IMR-90 (cell line): ENCODE results near the gene CKAP2. TPM values are rescaled to one million over a fixed set of nuclear protein-coding genes. Genes with fewer than 3 reads are reported as not detected.

Experiments
- ATAC-seq: fragments of 200-7000 bp; cut with Tn5 transposase; 2 replicates; pipeline ENCODE4 v1.9.1; 2020; ENCODE audit warnings: low read depth, mild to moderate bottlenecking, moderate library complexity
- BruUV-seq: library from RNA; stranded (reverse); fragments of 400-500 nt; replicated peaks from 2 replicates; lab custom pipeline; 2021; lab: Mats Ljungman, UMichigan
- CTCF ChIA-PET: fragments of 300-600 bp; formaldehyde crosslinking; extraction: SDS; loops from one replicate; lab custom pipeline; 2021; ENCODE audit warnings: antibody characterized with exemption; lab: Yijun Ruan, JAX
- POLR2A ChIA-PET: fragments of 300-600 bp; sonication (Branson Sonifier 250); formaldehyde crosslinking; loops from one replicate; lab custom pipeline; 2022; ENCODE audit warnings: antibody characterized with exemption; ENCODE audit not compliant: unreplicated experiment; lab: Charles Lee
- DNase-seq: peaks from one replicate; pipeline ENCODE4 v3.0.0; 2013
- H2AFZ ChIP-seq: replicated peaks from 2 replicates; pipeline ENCODE3; 2013; ENCODE audit warnings: low read length, mild to moderate bottlenecking; ENCODE audit not compliant: poor library complexity
- H2AK5ac ChIP-seq: 2 replicates; pipeline ENCODE4 v1.6.1; 2013; ENCODE audit warnings: low read depth, low read length, inconsistent platforms
- H2AK9ac ChIP-seq: replicated peaks from 2 replicates; pipeline ENCODE3; 2013; ENCODE audit warnings: mild to moderate bottlenecking, low read depth, low read length, moderate library complexity; ENCODE audit not compliant: poor library complexity
- H2BK120ac ChIP-seq: 2 replicates; pipeline ENCODE4 v1.6.1; 2013; ENCODE audit warnings: low read depth, low read length, inconsistent platforms
- H2BK15ac ChIP-seq: 3 replicates; pipeline ENCODE4 v1.6.1; 2013; ENCODE audit warnings: low read depth, low read length, inconsistent platforms
- H2BK20ac ChIP-seq: 2 replicates; pipeline ENCODE4 v1.6.1; 2013; ENCODE audit warnings: low read depth, mild to moderate bottlenecking, inconsistent platforms, low read length, moderate library complexity
- H2BK5ac ChIP-seq: 2 replicates; pipeline ENCODE4 v1.6.1; 2013; ENCODE audit warnings: mild to moderate bottlenecking, low read depth, low read length, inconsistent platforms; ENCODE audit not compliant: poor library complexity, severe bottlenecking
- H3K14ac ChIP-seq: replicated peaks from 2 replicates; pipeline ENCODE4 v1.6.1; 2013; ENCODE audit warnings: low read depth, low read length, inconsistent platforms
- H3K18ac ChIP-seq: 2 replicates; pipeline ENCODE4 v1.6.1; 2013; ENCODE audit warnings: low read depth, low read length, control low read depth
- H3K23ac ChIP-seq: 2 replicates; pipeline ENCODE4 v1.6.1; 2013; ENCODE audit warnings: low read depth, low read length, inconsistent platforms
- H3K27ac ChIP-seq: 2 replicates; pipeline ENCODE4 v1.5.1; 2013; ENCODE audit warnings: mild to moderate bottlenecking, control low read depth, low read length; ENCODE audit not compliant: insufficient read depth
- H3K27me3 ChIP-seq: 2 replicates; pipeline ENCODE4 v1.6.1; 2013; ENCODE audit warnings: low read length; ENCODE audit not compliant: control insufficient read depth, insufficient read depth
- H3K36me3 ChIP-seq: 2 replicates; pipeline ENCODE4 v1.6.1; 2013; ENCODE audit warnings: low read length, mixed read lengths; ENCODE audit not compliant: control insufficient read depth, insufficient read depth
- H3K4ac ChIP-seq: 2 replicates; pipeline ENCODE4 v1.6.1; 2013; ENCODE audit warnings: low read depth, low read length, inconsistent platforms
- H3K4me1 ChIP-seq: 2 replicates; pipeline ENCODE4 v1.6.1; 2013; ENCODE audit warnings: low read length, mixed read lengths; ENCODE audit not compliant: control insufficient read depth, insufficient read depth
- H3K4me2 ChIP-seq: 2 replicates; pipeline ENCODE4 v1.6.1; 2013; ENCODE audit warnings: low read depth, mild to moderate bottlenecking, control low read depth, low read length, moderate library complexity
- H3K4me3 ChIP-seq: 2 replicates; pipeline ENCODE4 v1.5.1; 2013; ENCODE audit warnings: low read depth, mild to moderate bottlenecking, control low read depth, low read length, moderate library complexity; ENCODE audit not compliant: insufficient read depth
- H3K56ac ChIP-seq: 2 replicates; pipeline ENCODE4 v1.6.1; 2013; ENCODE audit warnings: low read length, inconsistent platforms; ENCODE audit not compliant: insufficient read depth; ENCODE audit errors: extremely low read depth
- H3K79me1 ChIP-seq, 2 experiments: 2 replicates each; pipeline ENCODE4 v1.6.1; 2013; ENCODE audit warnings: low read length in 2 of 2, inconsistent platforms in 1 of 2, low read depth in 1 of 2
- H3K9ac ChIP-seq: 2 replicates; pipeline ENCODE4 v1.6.1; 2013; ENCODE audit warnings: low read depth, low read length, control low read depth
- H3K9me1 ChIP-seq: 2 replicates; pipeline ENCODE4 v1.6.1; 2013; ENCODE audit warnings: low read length, inconsistent platforms; ENCODE audit not compliant: insufficient read depth
- H3K9me3 ChIP-seq: 2 replicates; pipeline ENCODE4 v1.6.1; 2013; ENCODE audit warnings: low read length; ENCODE audit not compliant: control insufficient read depth, insufficient read depth
- H4K20me1 ChIP-seq: 2 replicates; pipeline ENCODE4 v1.6.1; 2013; ENCODE audit warnings: low read length, inconsistent platforms; ENCODE audit not compliant: insufficient read depth
- H4K5ac ChIP-seq: 2 replicates; pipeline ENCODE4 v1.6.1; 2013; ENCODE audit warnings: mild to moderate bottlenecking, low read depth, low read length, control low read depth
- H4K8ac ChIP-seq, 2 experiments: 2 replicates each; pipeline ENCODE4 v1.6.1; 2013; ENCODE audit warnings: low read depth in 2 of 2, low read length in 2 of 2, control low read depth in 1 of 2, inconsistent platforms in 1 of 2
- H4K91ac ChIP-seq: 2 replicates; pipeline ENCODE4 v1.6.1; 2013; ENCODE audit warnings: low read depth, low read length, inconsistent platforms; ENCODE audit not compliant: insufficient read depth
- CEBPB ChIP-seq: IDR thresholded peaks from 2 replicates; pipeline ENCODE4 v1.6.1; 2012; ENCODE audit warnings: low read depth, low read length, improper control_type of control experiment
- CHD1 ChIP-seq: IDR thresholded peaks from 2 replicates; pipeline ENCODE4 v1.6.1; 2012; ENCODE audit warnings: low read depth, low read length, improper control_type of control experiment
- FOS ChIP-seq: fragments of 150-350 bp; IDR thresholded peaks from 2 replicates; pipeline ENCODE4 v1.6.1; 2016; ENCODE audit warnings: low read depth, low read length
- MAZ ChIP-seq: IDR thresholded peaks from 2 replicates; pipeline ENCODE4 v1.6.1; 2012; ENCODE audit warnings: low read depth, mild to moderate bottlenecking, low read length, improper control_type of control experiment, moderate library complexity, borderline replicate concordance
- MXI1 ChIP-seq: IDR thresholded peaks from 2 replicates; pipeline ENCODE4 v1.6.1; 2012; ENCODE audit warnings: low read depth, mild to moderate bottlenecking, low read length, moderate library complexity, borderline replicate concordance
- NFE2L2 ChIP-seq: fragments of 150-350 bp; IDR thresholded peaks from 2 replicates; pipeline ENCODE4 v1.6.1; 2016; ENCODE audit warnings: low read depth, mild to moderate bottlenecking, low read length
- RAD21 ChIP-seq: IDR thresholded peaks from 2 replicates; pipeline ENCODE4 v1.6.1; 2012; ENCODE audit warnings: low read length, improper control_type of control experiment
- RCOR1 ChIP-seq: IDR thresholded peaks from 2 replicates; pipeline ENCODE4 v1.6.1; 2012; ENCODE audit warnings: mild to moderate bottlenecking, low read length, improper control_type of control experiment; ENCODE audit not compliant: insufficient replicate concordance
- SMC3 ChIP-seq: fragments of 150-350 bp; IDR thresholded peaks from 2 replicates; pipeline ENCODE4 v1.6.1; 2016; ENCODE audit warnings: low read depth, mild to moderate bottlenecking, antibody characterized with exemption, low read length, moderate library complexity
- WGBS, 2 experiments: methylation state at CpG; one replicate each; pipeline versions ENCODE4 v1.1.5 to v1.1.7; 2013; ENCODE audit warnings: missing lambda C conversion rate in 2 of 2; ENCODE audit not compliant: insufficient read length in 1 of 2; ENCODE audit errors: extremely low coverage in 2 of 2; 5-methylcytosine and 5-hydroxymethylcytosine counted together
- dilution Hi-C: fragments of 300-500 bp; cut with HindIII; formaldehyde crosslinking; loops from one replicate; pipeline ENCODE4 v1.14.3; 2018; ENCODE audit warnings: low sequenced_read_pairs; ENCODE audit not compliant: unreplicated experiment
- in situ Hi-C: fragments of 300-500 bp; cut with MboI; formaldehyde crosslinking; loops from 3 replicates; pipeline ENCODE4 v1.14.3; 2019; ENCODE audit warnings: low sequenced_read_pairs, inconsistent platforms, mixed read lengths
- intact Hi-C: fragments of 100-400 bp; cut with micrococcal nuclease; formaldehyde crosslinking; loops from 2 replicates; pipeline ENCODE4 v1.10.0; 2022
- polyA plus RNA-seq, 3 experiments: library from polyadenylated mRNA; depleted of rRNA; stranded (reverse); fragments of >200 nt; gene quantifications; 2 replicates each; pipeline ENCODE4 v1.2.3, GENCODE V29; 2012; ENCODE audit warnings: low replicate concordance in 1 of 3
- total RNA-seq: library from RNA; depleted of rRNA; stranded (reverse); fragments of >200 nt; gene quantifications from 2 replicates; pipeline ENCODE4 v1.2.3, GENCODE V29; 2012
- TF ChIP-seq, protein P1 (sequence below): fragments of 150-350 bp; IDR thresholded peaks from 2 replicates; pipeline ENCODE4 v1.6.1; 2017; ENCODE audit warnings: mild to moderate bottlenecking, antibody characterized with exemption, low read length, low read depth
- TF ChIP-seq, protein P2 (sequence below): fragments of 150-350 bp; IDR thresholded peaks from 2 replicates; pipeline ENCODE4 v1.6.1; 2016; ENCODE audit warnings: low read depth, mild to moderate bottlenecking, low read length, moderate library complexity, borderline replicate concordance

Gene CKAP2
- total and polyA plus RNA-seq, 2 of the 4 experiments (the other 2 are of a cell fraction): 23.0 to 44.6 TPM

DNA sequence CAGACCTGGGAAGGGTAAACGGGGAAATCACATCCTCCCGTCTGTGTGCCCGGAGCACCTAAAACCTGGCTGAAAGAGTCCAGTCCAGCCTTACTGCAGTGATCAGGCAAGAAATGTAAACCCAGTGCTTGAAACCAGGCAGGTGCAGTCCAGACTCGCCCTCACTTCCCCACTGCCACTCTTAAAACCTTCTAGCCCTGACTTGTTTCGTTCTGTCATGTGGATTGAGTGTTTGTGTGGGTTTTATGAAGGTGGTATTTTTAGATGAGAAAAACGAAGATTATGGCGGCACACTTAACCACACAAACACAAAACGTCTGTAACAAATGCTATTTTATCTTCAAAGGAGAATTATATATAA is 839 bp upstream of the CKAP2 start:
- H3K79me1 ChIP-seq: peaks cover 4 to 19% of the 10 kb centered on the region in 2 experiments; a peak in 3 of 4 replicates
- H3K4me2 ChIP-seq: peak overlapping the region; percentile 86
- H3K9ac ChIP-seq: peak overlapping the region; percentile 74
- POLR2A ChIA-PET: no interaction called here
- H3K4me3 ChIP-seq: peak overlapping the region; percentile 89
- H3K27ac ChIP-seq: peak overlapping the region; percentile 49
- no peak overlapping the region; the same call in 2 of the 3 replicates for H2BK15ac ChIP-seq
- H3K23ac ChIP-seq: peak overlapping the region; percentile 42
- CTCF ChIA-PET: no interaction called here
- H2AFZ ChIP-seq: peak overlapping the region; percentile 81
- peak overlapping the region; percentile 1 to 20; a peak in 2 of 4 replicates for H4K8ac ChIP-seq
- H4K91ac ChIP-seq: no peak overlapping the region; the same call in 1 of the 2 replicates
- H4K20me1 ChIP-seq: no peaks in the 10 kb centered on the region
- H3K36me3 ChIP-seq: no peaks in the 10 kb centered on the region
- dilution Hi-C loops (no loop called here), intact Hi-C loops (loop anchor here (5.0 to 10.0 kb wide), 4 partner anchors 107 to 1000 kb away; partner anchors contain the start of genes ALG11, ATP7B and INTS6), in situ Hi-C loops (loop anchor here (10.0 to 25.0 kb wide), 3 partner anchors 200 to 442 kb away; partner anchors contain the start of genes ALG11, ATP7B, SUGT1 and UTP14C)
- no peaks in the 10 kb centered on the region for H3K9me1 ChIP-seq
- peak overlapping the region; percentile 97 for H2BK5ac ChIP-seq
- TF ChIP-seq RCOR1 (no peak), NFE2L2 (no peak), FOS (no peak), CEBPB (no peak), MXI1 (no peak), RAD21 (no peak), SMC3 (no peak), MAZ (no peak), CHD1 (no peak)
- TF ChIP-seq, protein P1, sequence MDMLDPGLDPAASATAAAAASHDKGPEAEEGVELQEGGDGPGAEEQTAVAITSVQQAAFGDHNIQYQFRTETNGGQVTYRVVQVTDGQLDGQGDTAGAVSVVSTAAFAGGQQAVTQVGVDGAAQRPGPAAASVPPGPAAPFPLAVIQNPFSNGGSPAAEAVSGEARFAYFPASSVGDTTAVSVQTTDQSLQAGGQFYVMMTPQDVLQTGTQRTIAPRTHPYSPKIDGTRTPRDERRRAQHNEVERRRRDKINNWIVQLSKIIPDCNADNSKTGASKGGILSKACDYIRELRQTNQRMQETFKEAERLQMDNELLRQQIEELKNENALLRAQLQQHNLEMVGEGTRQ: no peak
- TF ChIP-seq, protein P2, sequence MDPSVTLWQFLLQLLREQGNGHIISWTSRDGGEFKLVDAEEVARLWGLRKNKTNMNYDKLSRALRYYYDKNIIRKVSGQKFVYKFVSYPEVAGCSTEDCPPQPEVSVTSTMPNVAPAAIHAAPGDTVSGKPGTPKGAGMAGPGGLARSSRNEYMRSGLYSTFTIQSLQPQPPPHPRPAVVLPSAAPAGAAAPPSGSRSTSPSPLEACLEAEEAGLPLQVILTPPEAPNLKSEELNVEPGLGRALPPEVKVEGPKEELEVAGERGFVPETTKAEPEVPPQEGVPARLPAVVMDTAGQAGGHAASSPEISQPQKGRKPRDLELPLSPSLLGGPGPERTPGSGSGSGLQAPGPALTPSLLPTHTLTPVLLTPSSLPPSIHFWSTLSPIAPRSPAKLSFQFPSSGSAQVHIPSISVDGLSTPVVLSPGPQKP: no peak
- BruUV-seq: no TSS peak
- peak overlapping the region; percentile 19; the same call in 1 of the 2 replicates for H3K4ac ChIP-seq
- H2AK9ac ChIP-seq: peak overlapping the region; percentile 21
- WGBS, 2 experiments: no CpG with 5 or more reads among the region's 8 CpGs
- ATAC-seq (no peak), DNase-seq (peak; percentile 8)
- no peak overlapping the region for H2AK5ac ChIP-seq
- H4K5ac ChIP-seq: peak overlapping the region; percentile 66; the same call in 1 of the 2 replicates
- no peaks in the 10 kb centered on the region for H3K4me1 ChIP-seq
- no peaks in the 10 kb centered on the region for H3K9me3 ChIP-seq
- peak overlapping the region; percentile 32; the same call in 1 of the 2 replicates for H3K56ac ChIP-seq
- H2BK120ac ChIP-seq: no peak overlapping the region
- no peak overlapping the region for H3K18ac ChIP-seq
- no peaks in the 10 kb centered on the region for H3K27me3 ChIP-seq
- no peak overlapping the region for H2BK20ac ChIP-seq
- peak overlapping the region; percentile 23; the same call in 1 of the 2 replicates for H3K14ac ChIP-seq
